H1 (cell line): ENCODE data around the gene SEZ6.

Source experiments
- ASH2L ChIP-seq: fragments of 200-600, 300-600 bp; sonication (generic); IDR thresholded peaks from one replicate; pipeline ENCODE4 v1.7.1; 2017; ENCODE audit warnings: low read length
- EP300 ChIP-seq, 2 experiments: IDR thresholded peaks; 1 replicate in 1 of 2; 2 replicates in 1 of 2; pipeline ENCODE4 v1.6.1; 2011 to 2012; ENCODE audit warnings: low read depth in 2 of 2, low read length in 2 of 2, mild to moderate bottlenecking in 2 of 2, borderline replicate concordance in 1 of 2, inconsistent platforms in 1 of 2, moderate library complexity in 1 of 2
- EZH2 ChIP-seq: fragments of 200-600 bp; sonication (generic); IDR thresholded peaks from 2 replicates; pipeline ENCODE4 v1.7.1; 2012; ENCODE audit warnings: low read depth, mild to moderate bottlenecking, moderate library complexity, low read length, inconsistent platforms; ENCODE audit not compliant: severe bottlenecking
- GABPA ChIP-seq: IDR thresholded peaks from 2 replicates; pipeline ENCODE4 v1.6.1; 2011; ENCODE audit warnings: mild to moderate bottlenecking, low read length, moderate library complexity, borderline replicate concordance; ENCODE audit not compliant: insufficient read depth
- PHF8 ChIP-seq: fragments of 200-600 bp; sonication (generic); conservative IDR thresholded peaks from 2 replicates; pipeline ENCODE4 v1.7.1; 2012; ENCODE audit warnings: low read depth, mild to moderate bottlenecking, inconsistent platforms, low read length, moderate library complexity
- POLR2A ChIP-seq, 2 experiments: IDR thresholded peaks; 1 replicate in 1 of 2; 2 replicates in 1 of 2; pipeline ENCODE4 v1.6.1; 2011; ENCODE audit warnings: low read depth in 2 of 2, low read length in 2 of 2, mild to moderate bottlenecking in 2 of 2; ENCODE audit errors: control extremely low read depth in 1 of 2
- RAD21 ChIP-seq, 2 experiments: IDR thresholded peaks in 1 of 2; conservative IDR thresholded peaks in 1 of 2; 2 replicates each; pipeline ENCODE4 v1.6.1; 2011; ENCODE audit warnings: low read depth in 2 of 2, low read length in 2 of 2, improper control_type of control experiment in 1 of 2, inconsistent platforms in 1 of 2, mild to moderate bottlenecking in 1 of 2, moderate library complexity in 1 of 2
- RNF2 ChIP-seq: fragments of 200-900, 300-1000 bp; sonication (generic); IDR thresholded peaks from 2 replicates; pipeline ENCODE4 v1.7.1; 2016; ENCODE audit warnings: borderline replicate concordance, low read depth, mild to moderate bottlenecking, antibody characterized with exemption, low read length; ENCODE audit not compliant: poor library complexity, severe bottlenecking; ENCODE audit errors: missing control alignments
- TAF1 ChIP-seq: IDR thresholded peaks from 2 replicates; pipeline ENCODE4 v1.6.1; 2011; ENCODE audit warnings: mild to moderate bottlenecking, low read depth, low read length
- YY1 ChIP-seq: IDR thresholded peaks from 2 replicates; pipeline ENCODE4 v1.6.1; 2011; ENCODE audit warnings: low read depth, mild to moderate bottlenecking, low read length
- TF ChIP-seq, protein P1 (sequence below): IDR thresholded peaks from 2 replicates; pipeline ENCODE4 v1.6.1; 2012; ENCODE audit warnings: inconsistent platforms
- TF ChIP-seq, protein P2 (sequence below), 3 experiments: IDR thresholded peaks; 1 replicate in 2 of 3; 2 replicates in 1 of 3; pipeline versions ENCODE4 v1.5.1 to v1.6.1; 2011; ENCODE audit warnings: low read length in 3 of 3, mild to moderate bottlenecking in 3 of 3, inconsistent platforms in 2 of 3, low read depth in 1 of 3, moderate library complexity in 1 of 3; ENCODE audit not compliant: insufficient read depth in 1 of 3; ENCODE audit errors: control extremely low read depth in 1 of 3

- TF ChIP-seq GABPA (no peak), POLR2A (IDR thresholded peaks at IDR 0.05; ENCODE audit: control extremely low read depth in 1 of 2, low read depth in 2 of 2, low read length in 2 of 2) (no peak), YY1 (no peak), RNF2 (no peak), TAF1 (no peak), RAD21 (IDR thresholded peaks at IDR 0.05 in 1 of 2, conservative IDR thresholded peaks at IDR 0.05 in 1 of 2; ENCODE audit: low read depth in 2 of 2, low read length in 2 of 2) (no peak), EZH2 (no peak), ASH2L (no peak), PHF8 (no peak), EP300 (IDR thresholded peaks at IDR 0.05; ENCODE audit: borderline replicate concordance in 1 of 2, low read depth in 2 of 2, low read length in 2 of 2) (no peak)
- TF ChIP-seq, protein P1, sequence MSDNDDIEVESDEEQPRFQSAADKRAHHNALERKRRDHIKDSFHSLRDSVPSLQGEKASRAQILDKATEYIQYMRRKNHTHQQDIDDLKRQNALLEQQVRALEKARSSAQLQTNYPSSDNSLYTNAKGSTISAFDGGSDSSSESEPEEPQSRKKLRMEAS: no peak
- TF ChIP-seq, protein P2, sequence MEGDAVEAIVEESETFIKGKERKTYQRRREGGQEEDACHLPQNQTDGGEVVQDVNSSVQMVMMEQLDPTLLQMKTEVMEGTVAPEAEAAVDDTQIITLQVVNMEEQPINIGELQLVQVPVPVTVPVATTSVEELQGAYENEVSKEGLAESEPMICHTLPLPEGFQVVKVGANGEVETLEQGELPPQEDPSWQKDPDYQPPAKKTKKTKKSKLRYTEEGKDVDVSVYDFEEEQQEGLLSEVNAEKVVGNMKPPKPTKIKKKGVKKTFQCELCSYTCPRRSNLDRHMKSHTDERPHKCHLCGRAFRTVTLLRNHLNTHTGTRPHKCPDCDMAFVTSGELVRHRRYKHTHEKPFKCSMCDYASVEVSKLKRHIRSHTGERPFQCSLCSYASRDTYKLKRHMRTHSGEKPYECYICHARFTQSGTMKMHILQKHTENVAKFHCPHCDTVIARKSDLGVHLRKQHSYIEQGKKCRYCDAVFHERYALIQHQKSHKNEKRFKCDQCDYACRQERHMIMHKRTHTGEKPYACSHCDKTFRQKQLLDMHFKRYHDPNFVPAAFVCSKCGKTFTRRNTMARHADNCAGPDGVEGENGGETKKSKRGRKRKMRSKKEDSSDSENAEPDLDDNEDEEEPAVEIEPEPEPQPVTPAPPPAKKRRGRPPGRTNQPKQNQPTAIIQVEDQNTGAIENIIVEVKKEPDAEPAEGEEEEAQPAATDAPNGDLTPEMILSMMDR (IDR thresholded peaks at IDR 0.05; ENCODE audit: control extremely low read depth in 1 of 3, insufficient read depth in 1 of 3, low read depth in 1 of 3, low read length in 3 of 3): no peak
Measured at GRCh38 chr17:28956861-28957260, 49.0 kb downstream of the SEZ6 start.
